CD4-positive, CD25-positive, alpha-beta regulatory T cell (primary cell): ENCODE results near the gene TMEM178A. TPM values are rescaled to one million over a fixed set of nuclear protein-coding genes. Genes with fewer than 3 reads are reported as not detected.

Experiments used
- ATAC-seq, 2 donors: fragments of 150-1000 bp; cut with Tn5 transposase; one replicate each; pipeline ENCODE4 v1.10.0; 2021; ENCODE audit warnings: low read depth in 2 of 2, moderate number of reproducible peaks in 2 of 2, moderate library complexity in 1 of 2
- DNase-seq, 3 donors: peaks; one replicate each; pipeline versions ENCODE4 v3.0.0 to v3.0.0-alpha.2; 2012 to 2022; ENCODE audit warnings: mixed read lengths in 1 of 3
- H3K27ac ChIP-seq: one replicate; pipeline ENCODE4 v1.7.0; 2013; ENCODE audit warnings: mild to moderate bottlenecking, low read length; ENCODE audit not compliant: insufficient read depth, poor library complexity, severe bottlenecking
- H3K27me3 ChIP-seq: one replicate; pipeline ENCODE4 v1.7.0; 2013; ENCODE audit warnings: low read length; ENCODE audit not compliant: control insufficient read depth, insufficient read depth
- H3K36me3 ChIP-seq: one replicate; pipeline ENCODE4 v1.7.0; 2013; ENCODE audit warnings: mild to moderate bottlenecking, low read length, moderate library complexity; ENCODE audit not compliant: control insufficient read depth, insufficient read depth
- H3K4me1 ChIP-seq: 2 replicates; pipeline ENCODE4 v1.7.0; 2013; ENCODE audit warnings: mild to moderate bottlenecking, low read length; ENCODE audit not compliant: insufficient read depth, control insufficient read depth, poor library complexity, severe bottlenecking
- H3K4me3 ChIP-seq: one replicate; pipeline ENCODE4 v1.7.0; 2013; ENCODE audit warnings: low read depth, mild to moderate bottlenecking, low read length, moderate library complexity
- H3K9me3 ChIP-seq, 2 experiments: 1 replicate in 1 of 2; 2 replicates in 1 of 2; pipeline ENCODE4 v1.7.0; 2013; ENCODE audit warnings: low read length in 2 of 2, mild to moderate bottlenecking in 1 of 2, moderate library complexity in 1 of 2; ENCODE audit not compliant: control insufficient read depth in 2 of 2
- H3K27ac Mint-ChIP-seq, 3 donors: one replicate each; pipeline ENCODE4 v1.8.0; 2020 to 2022; ENCODE audit warnings: mild to moderate bottlenecking in 3 of 3, mixed read lengths in 3 of 3, moderate library complexity in 2 of 3
- H3K27me3 Mint-ChIP-seq: one replicate; pipeline ENCODE4 v1.8.0; 2022; ENCODE audit warnings: mild to moderate bottlenecking, mixed read lengths
- H3K36me3 Mint-ChIP-seq: one replicate; pipeline ENCODE4 v1.8.0; 2020; ENCODE audit warnings: mixed read lengths
- H3K4me1 Mint-ChIP-seq, 4 donors: one replicate each; pipeline ENCODE4 v1.8.0; 2020 to 2022; ENCODE audit warnings: mixed read lengths in 4 of 4, mild to moderate bottlenecking in 1 of 4
- H3K4me3 Mint-ChIP-seq, 4 donors: one replicate each; pipeline ENCODE4 v1.8.0; 2020 to 2022; ENCODE audit warnings: mild to moderate bottlenecking in 4 of 4, mixed read lengths in 4 of 4, moderate library complexity in 3 of 4
- H3K9me3 Mint-ChIP-seq, 7 donors: one replicate each; pipeline ENCODE4 v1.8.0; 2020 to 2022; ENCODE audit warnings: mixed read lengths in 7 of 7, mild to moderate bottlenecking in 3 of 7, moderate library complexity in 2 of 7
- polyA plus RNA-seq, 4 donors: library from polyadenylated mRNA; unstranded; fragments of 300-500 nt; fragmentation: Illumina TruSeq; gene quantifications; one replicate each; pipeline ENCODE4 v1.2.3, GENCODE V29; 2021
- total RNA-seq: library from RNA; stranded (reverse); gene quantifications from one replicate; pipeline ENCODE4 v1.2.3, GENCODE V29; 2022

TMEM178A gene
- total and polyA plus RNA-seq, 5 donors from 2014 or later: not detected

DNA sequence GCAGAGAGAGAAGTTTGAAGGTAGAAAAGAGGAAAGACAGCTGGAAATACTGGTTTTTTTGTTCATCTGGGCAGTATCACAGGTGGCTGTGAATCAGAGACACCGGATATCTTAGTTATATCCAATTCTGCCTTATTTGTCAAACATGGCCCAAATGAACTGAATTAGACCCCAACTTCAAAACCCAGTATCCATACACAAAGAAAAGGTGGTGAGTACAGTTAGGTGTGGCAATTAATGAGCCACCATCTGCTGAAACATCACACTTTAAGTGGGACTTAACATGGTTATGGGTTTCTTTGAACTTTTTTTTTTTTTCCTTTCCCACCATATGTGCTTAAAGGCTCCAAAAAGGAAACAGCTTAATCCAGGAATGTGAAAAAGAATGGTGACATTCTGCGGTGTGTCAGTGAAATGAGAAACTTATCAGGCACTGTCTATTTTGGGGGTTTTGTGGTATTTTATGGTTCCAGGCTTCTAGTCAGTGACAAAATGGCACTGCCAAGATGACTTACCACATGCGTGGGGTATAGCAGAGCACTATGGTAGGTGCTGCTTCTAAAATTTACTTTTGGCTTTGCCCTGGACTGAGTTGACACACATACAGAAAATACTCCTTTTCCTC lies 5.0 kb upstream of the TMEM178A start:
- no peak overlapping the region for H3K27ac Mint-ChIP-seq
- Histone ChIP-seq H3K36me3 (no peaks in the 10 kb centered on the region), H3K27ac (no peak overlapping the region), H3K4me1 (no peaks in the 10 kb centered on the region), H3K9me3 (no peaks in the 10 kb centered on the region), H3K27me3 (peaks cover 19% of the 10 kb centered on the region), H3K4me3 (no peak overlapping the region)
- peaks cover 47% of the 10 kb centered on the region for H3K27me3 Mint-ChIP-seq
- H3K36me3 Mint-ChIP-seq: no peaks in the 10 kb centered on the region
- DNase-seq (no peak), ATAC-seq (no peak)
- peaks cover 0 to 6% (median 0%) of the 10 kb centered on the region in 7 donors for H3K9me3 Mint-ChIP-seq
- peaks cover 0 to 4% (median 0%) of the 10 kb centered on the region in 4 donors for H3K4me1 Mint-ChIP-seq
- no peak overlapping the region for H3K4me3 Mint-ChIP-seq

DNA sequence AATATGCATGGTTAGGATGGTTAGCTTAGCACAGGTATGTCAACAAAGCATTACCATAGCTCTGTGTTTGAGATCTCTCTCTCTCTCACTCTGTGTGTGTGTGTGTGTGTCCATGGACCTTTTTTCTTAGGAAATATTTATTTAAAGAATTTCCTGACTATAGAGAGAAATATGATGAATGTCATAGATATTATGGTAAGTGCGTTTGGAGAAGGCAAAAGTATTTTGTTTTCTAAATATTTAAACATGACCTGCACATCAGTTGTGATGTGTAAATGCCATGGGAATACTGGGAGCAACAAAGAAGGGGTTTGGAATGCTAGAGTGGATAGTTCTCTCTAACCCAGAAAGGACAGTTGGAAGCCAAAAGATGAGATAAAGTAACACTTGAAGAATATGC lies 3.9 kb upstream of the TMEM178A start:
- Histone ChIP-seq H3K27ac (no peak overlapping the region), H3K27me3 (peaks cover 20% of the 10 kb centered on the region), H3K4me3 (no peak overlapping the region), H3K9me3 (no peaks in the 10 kb centered on the region), H3K4me1 (peaks cover 4% of the 10 kb centered on the region), H3K36me3 (no peaks in the 10 kb centered on the region)
- ATAC-seq (no peak), DNase-seq (no peak)
- H3K27me3 Mint-ChIP-seq: peaks cover 53% of the 10 kb centered on the region
- H3K9me3 Mint-ChIP-seq: peaks cover 0 to 6% (median 0%) of the 10 kb centered on the region in 7 donors
- H3K36me3 Mint-ChIP-seq: no peaks in the 10 kb centered on the region
- H3K27ac Mint-ChIP-seq: no peak overlapping the region
- peaks cover 0 to 10% (median 3%) of the 10 kb centered on the region in 4 donors for H3K4me1 Mint-ChIP-seq
- no peak overlapping the region for H3K4me3 Mint-ChIP-seq

DNA sequence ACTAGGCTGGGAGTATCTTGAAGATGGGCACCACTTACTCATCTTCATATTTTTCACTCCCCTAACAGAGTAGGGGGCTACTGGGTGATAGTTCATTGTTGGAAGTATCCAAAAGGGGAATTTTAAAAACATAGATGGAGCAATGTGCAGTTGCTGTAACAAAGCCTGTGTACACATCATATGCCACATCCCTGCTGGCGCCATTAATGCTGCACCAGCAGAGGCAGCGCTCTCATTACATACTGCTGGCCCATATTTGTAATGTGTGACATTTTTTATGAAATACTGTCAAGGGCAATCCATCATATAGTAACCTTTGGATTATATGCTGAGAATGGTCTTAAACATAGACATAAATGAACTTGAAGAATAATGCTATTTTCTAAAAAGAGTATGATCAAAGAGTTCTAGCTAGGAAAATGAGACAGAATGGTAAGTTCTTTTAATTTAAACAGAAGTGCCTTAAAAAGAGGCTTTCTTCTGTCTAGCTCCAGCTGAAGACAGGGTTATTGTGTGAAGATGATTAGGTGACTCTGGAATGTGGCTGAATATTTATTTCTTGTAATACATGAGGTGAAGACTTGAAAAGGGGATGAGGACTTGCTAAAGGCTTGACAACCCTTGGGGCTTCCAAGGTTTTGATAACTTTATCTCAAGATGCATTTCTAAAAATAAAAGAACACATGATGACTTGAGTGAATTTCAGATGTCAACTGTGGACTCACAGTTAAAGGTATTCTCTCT lies 2.4 kb upstream of the TMEM178A start:
- Histone ChIP-seq H3K4me3 (no peak overlapping the region), H3K36me3 (no peaks in the 10 kb centered on the region), H3K27ac (no peak overlapping the region), H3K27me3 (peaks cover 33% of the 10 kb centered on the region), H3K9me3 (no peaks in the 10 kb centered on the region), H3K4me1 (peaks cover 4% of the 10 kb centered on the region)
- peaks cover 0 to 12% (median 5%) of the 10 kb centered on the region in 4 donors for H3K4me1 Mint-ChIP-seq
- no peaks in the 10 kb centered on the region for H3K36me3 Mint-ChIP-seq
- no peak for ATAC-seq
- no peak overlapping the region for H3K27ac Mint-ChIP-seq
- no peak for DNase-seq
- no peak overlapping the region for H3K4me3 Mint-ChIP-seq
- H3K27me3 Mint-ChIP-seq: peaks cover 68% of the 10 kb centered on the region
- H3K9me3 Mint-ChIP-seq: peaks cover 0 to 6% (median 0%) of the 10 kb centered on the region in 7 donors

DNA sequence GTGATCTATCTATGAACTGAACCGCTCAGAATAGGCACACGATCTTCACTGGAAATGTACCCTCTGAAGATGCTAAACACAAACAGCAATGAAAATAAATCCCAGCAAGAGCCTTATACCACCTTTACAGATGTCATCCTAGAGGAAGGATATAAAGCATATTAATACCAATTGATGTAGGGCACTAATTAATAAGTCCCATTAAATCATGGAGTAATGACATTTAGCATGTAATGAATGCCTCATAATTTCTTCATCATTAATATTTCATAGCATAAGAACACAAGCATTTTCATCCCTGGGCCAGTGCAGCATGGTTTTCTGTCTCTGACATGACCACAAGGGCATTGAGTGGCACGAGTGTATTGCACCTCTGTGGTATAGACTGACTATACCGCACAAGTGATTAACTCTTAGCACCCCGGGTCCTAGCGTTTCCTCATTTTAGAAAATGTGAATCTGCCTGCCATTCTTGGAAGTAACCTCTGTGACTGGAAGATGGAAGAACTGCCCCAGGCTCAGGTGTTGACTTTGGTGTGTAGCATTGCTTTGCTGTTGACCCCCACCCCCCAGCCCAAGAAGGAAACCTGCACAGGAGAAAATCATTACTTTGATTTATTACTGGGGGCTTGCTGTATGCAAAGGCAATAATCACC lies 1.4 kb upstream of the TMEM178A start:
- H3K4me3 ChIP-seq: no peak overlapping the region
- H3K4me1 ChIP-seq: peaks cover 4% of the 10 kb centered on the region
- Mint-ChIP-seq H3K27me3 (peaks cover 73% of the 10 kb centered on the region), H3K4me1 (peaks cover 0 to 12% (median 5%) of the 10 kb centered on the region in 4 donors), H3K4me3 (no peak overlapping the region), H3K27ac (no peak overlapping the region), H3K9me3 (peaks cover 0 to 4% (median 0%) of the 10 kb centered on the region in 7 donors), H3K36me3 (no peaks in the 10 kb centered on the region)
- no peak overlapping the region for H3K27ac ChIP-seq
- H3K27me3 ChIP-seq: peaks cover 38% of the 10 kb centered on the region
- no peaks in the 10 kb centered on the region for H3K36me3 ChIP-seq
- ATAC-seq (no peak), DNase-seq (no peak)
- no peaks in the 10 kb centered on the region for H3K9me3 ChIP-seq

DNA sequence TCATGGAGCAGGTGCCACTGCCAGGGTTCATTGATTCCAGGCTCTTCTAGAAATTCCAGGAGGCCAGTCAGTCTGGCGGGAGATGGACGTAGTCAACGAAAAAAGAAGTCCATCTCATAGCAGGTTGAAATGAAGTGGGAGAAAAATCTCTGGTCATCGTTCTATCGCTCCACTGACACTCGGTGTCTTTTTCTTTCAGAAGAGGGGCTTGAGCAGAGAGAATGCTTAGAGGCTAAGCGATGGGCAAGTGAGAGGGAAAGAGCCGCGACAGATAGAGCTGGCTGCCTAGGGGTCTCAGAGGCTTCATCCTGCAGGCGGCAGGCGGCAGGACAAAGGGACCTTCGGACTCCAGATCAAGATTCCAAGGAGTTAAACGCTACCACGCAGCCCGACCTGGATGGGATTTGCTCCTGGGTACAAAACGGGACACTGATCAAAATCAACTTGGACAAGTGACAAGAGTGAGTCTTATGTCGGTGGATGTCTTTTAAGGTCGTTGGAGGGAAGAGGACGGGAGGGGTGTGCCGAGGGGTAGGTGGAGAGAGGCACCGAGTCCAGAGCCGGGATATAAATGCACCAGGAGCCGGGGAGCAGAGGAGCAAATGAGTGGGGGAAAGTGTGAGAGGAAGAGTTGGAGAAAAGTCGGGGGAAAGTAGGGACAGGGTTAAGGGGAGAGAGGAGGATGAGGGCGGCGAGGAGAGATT lies 677 bp upstream of the TMEM178A start:
- H3K4me1 ChIP-seq: peaks cover 4% of the 10 kb centered on the region
- ATAC-seq (no peak), DNase-seq (no peak)
- no peak overlapping the region for H3K4me3 ChIP-seq
- H3K4me3 Mint-ChIP-seq: peak overlapping the region in 1 of 4 donors; percentile 42
- H3K36me3 Mint-ChIP-seq: no peaks in the 10 kb centered on the region
- H3K27me3 ChIP-seq: peaks cover 38% of the 10 kb centered on the region
- H3K27me3 Mint-ChIP-seq: peaks cover 73% of the 10 kb centered on the region
- peaks cover 0 to 12% (median 5%) of the 10 kb centered on the region in 4 donors for H3K4me1 Mint-ChIP-seq
- H3K36me3 ChIP-seq: no peaks in the 10 kb centered on the region
- H3K27ac ChIP-seq: no peak overlapping the region
- H3K9me3 ChIP-seq: no peaks in the 10 kb centered on the region
- H3K27ac Mint-ChIP-seq: no peak overlapping the region
- peaks cover 0 to 4% (median 0%) of the 10 kb centered on the region in 7 donors for H3K9me3 Mint-ChIP-seq

DNA sequence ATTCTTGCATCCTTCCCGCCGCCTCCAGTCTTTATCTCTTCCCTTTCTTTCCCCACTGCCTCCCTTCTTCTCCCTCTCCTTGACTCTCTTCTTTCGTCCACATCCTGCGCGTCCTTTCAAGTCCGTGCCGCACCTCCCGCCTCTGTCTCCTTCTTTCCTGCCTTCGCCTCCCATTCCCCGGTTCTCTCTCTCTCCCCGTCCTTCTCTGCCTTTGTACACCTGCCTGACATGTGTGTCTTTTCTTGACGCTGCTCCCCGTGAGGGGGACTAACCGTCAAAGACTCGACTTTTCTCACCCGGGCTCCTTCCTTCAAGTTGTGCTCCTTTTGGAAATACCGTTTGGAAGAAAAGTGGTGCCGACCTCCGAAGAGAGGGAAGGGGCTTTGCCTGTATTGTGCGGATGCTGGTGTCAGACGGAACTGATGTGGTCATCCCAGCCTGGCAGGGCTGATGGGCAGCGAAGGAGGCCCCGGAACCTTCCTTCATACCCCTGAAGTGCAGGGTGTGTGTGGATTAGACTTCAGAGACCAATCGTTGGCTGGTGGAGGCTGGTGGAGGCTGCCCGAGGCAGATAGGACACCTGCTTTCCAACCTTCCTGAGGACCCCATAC lies 879 bp downstream of the TMEM178A start:
- peaks cover 0 to 12% (median 5%) of the 10 kb centered on the region in 4 donors for H3K4me1 Mint-ChIP-seq
- ATAC-seq (no peak), DNase-seq (no peak)
- no peak overlapping the region for H3K4me3 ChIP-seq
- H3K27ac Mint-ChIP-seq: no peak overlapping the region
- peaks cover 4% of the 10 kb centered on the region for H3K4me1 ChIP-seq
- peak overlapping the region in 2 of 4 donors; percentile 58 to 61 for H3K4me3 Mint-ChIP-seq
- no peaks in the 10 kb centered on the region for H3K9me3 ChIP-seq
- H3K27me3 ChIP-seq: peaks cover 38% of the 10 kb centered on the region
- peaks cover 0 to 4% (median 0%) of the 10 kb centered on the region in 7 donors for H3K9me3 Mint-ChIP-seq
- no peaks in the 10 kb centered on the region for H3K36me3 Mint-ChIP-seq
- H3K27me3 Mint-ChIP-seq: peaks cover 77% of the 10 kb centered on the region
- no peak overlapping the region for H3K27ac ChIP-seq
- no peaks in the 10 kb centered on the region for H3K36me3 ChIP-seq
